Tibial nerve (tissue), 3 donors: ENCODE measurements around the gene FBXL7.

Experiments used
- POLR2A ChIP-seq, 2 donors: fragments of 450-650 bp; IDR thresholded peaks; one replicate each; pipeline ENCODE4 v1.6.1; 2017; ENCODE audit warnings: antibody characterized with exemption in 2 of 2, mild to moderate bottlenecking in 2 of 2, moderate library complexity in 2 of 2
- TF ChIP-seq, protein P1 (sequence below), 5 experiments: fragments of 200-600 bp in 3 of 5; fragments of 450-650 bp in 2 of 5; sonication (generic) in 3 of 5; IDR thresholded peaks; one replicate each; pipeline ENCODE4 v1.5.1; 2016 to 2019; ENCODE audit warnings: antibody characterized with exemption in 5 of 5, mild to moderate bottlenecking in 3 of 5, moderate library complexity in 2 of 5

DNA sequence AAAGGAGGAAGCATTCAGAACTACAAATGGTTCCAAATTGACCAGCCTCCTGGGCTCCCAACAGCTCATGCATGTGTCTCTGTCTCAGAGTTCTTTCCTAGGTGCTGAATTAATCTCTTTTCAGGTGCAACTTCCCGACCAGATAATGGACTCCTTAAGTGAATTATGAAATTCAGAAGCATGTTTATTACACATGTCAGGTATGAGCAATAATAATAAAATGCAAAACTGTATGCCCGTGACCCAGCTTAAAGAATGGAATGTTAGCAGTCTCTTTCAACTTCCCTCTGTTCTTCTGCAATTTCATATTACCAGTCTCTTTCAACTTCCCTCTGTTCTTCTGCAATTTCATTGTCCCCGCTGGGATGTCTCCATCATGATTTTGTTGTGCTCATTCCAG is 60.4 kb downstream of the FBXL7 start:
- TF ChIP-seq, protein P1, sequence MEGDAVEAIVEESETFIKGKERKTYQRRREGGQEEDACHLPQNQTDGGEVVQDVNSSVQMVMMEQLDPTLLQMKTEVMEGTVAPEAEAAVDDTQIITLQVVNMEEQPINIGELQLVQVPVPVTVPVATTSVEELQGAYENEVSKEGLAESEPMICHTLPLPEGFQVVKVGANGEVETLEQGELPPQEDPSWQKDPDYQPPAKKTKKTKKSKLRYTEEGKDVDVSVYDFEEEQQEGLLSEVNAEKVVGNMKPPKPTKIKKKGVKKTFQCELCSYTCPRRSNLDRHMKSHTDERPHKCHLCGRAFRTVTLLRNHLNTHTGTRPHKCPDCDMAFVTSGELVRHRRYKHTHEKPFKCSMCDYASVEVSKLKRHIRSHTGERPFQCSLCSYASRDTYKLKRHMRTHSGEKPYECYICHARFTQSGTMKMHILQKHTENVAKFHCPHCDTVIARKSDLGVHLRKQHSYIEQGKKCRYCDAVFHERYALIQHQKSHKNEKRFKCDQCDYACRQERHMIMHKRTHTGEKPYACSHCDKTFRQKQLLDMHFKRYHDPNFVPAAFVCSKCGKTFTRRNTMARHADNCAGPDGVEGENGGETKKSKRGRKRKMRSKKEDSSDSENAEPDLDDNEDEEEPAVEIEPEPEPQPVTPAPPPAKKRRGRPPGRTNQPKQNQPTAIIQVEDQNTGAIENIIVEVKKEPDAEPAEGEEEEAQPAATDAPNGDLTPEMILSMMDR (IDR thresholded peaks at IDR 0.05) = no peak
- no peak for TF ChIP-seq POLR2A (IDR thresholded peaks at IDR 0.05)
